ENCODE results near the gene CDC42EP2. TPM values are rescaled to one million over a fixed set of nuclear protein-coding genes. Genes with fewer than 3 reads are reported as not detected.
"Not testable (repeated sequence)": the region's sequence is repeated elsewhere in the genome, so short reads cannot be mapped to it uniquely, and the experiment has no call there.

The CDC42EP2 gene
- total RNA-seq, 1 experiment from 2014 or later, result 11.9 TPM

GRCh38 chr11:65330544-65330943, 15.9 kb downstream of the CDC42EP2 start:
- no peak for TF ChIP-seq CTCF (conservative IDR thresholded peaks at IDR 0.05)
- Histone ChIP-seq H4K20me1 (ENCODE audit: control insufficient read depth, insufficient read depth, insufficient read length) (no peaks in the 10 kb centered on the region), H2BK5ac (ENCODE audit: insufficient read length, low read length) (no peak overlapping the region), H3K9me3 (ENCODE audit: control insufficient read depth, low read depth, low read length) (no peaks in the 10 kb centered on the region), H2BK120ac (ENCODE audit: low read depth, low read length, poor library complexity, severe bottlenecking) (no peak overlapping the region), H3K4me1 (ENCODE audit: insufficient read depth, low read length) (0 out of 2 replicates have a peak, but pooled peaks cover 2% of the 10 kb centered on the region), H3K18ac (ENCODE audit: insufficient read length, low read depth, low read length) (no peak overlapping the region), H4K8ac (replicated peaks; ENCODE audit: insufficient read length, low read depth, low read length) (no peak overlapping the region), H2BK12ac (ENCODE audit: insufficient read length, low read depth, low read length) (no peak overlapping the region), H3K79me2 (ENCODE audit: insufficient read depth, low read length) (peaks cover 12% of the 10 kb centered on the region; the same call in 1 of the 2 replicates), H3K27ac (ENCODE audit: insufficient read length, low read depth, low read length) (no peak overlapping the region), H3K4me2 (ENCODE audit: insufficient read depth, insufficient read length, low read length) (no peak overlapping the region), H2AFZ (ENCODE audit: low read length) (no peak overlapping the region), H2BK15ac (ENCODE audit: low read depth, low read length) (no peak overlapping the region), H3K56ac (ENCODE audit: insufficient read length, low read depth, low read length) (no peak overlapping the region), H3K23me2 (ENCODE audit: insufficient read length, low read depth, low read length, poor library complexity, severe bottlenecking) (peaks cover 4% of the 10 kb centered on the region), H3K9ac (ENCODE audit: extremely low read depth, insufficient read length, low read length) (no peak overlapping the region), H3K23ac (ENCODE audit: insufficient read length, low read depth, low read length) (no peak overlapping the region), H3K14ac (ENCODE audit: insufficient read depth, low read length) (no peak overlapping the region), H3K79me1 (ENCODE audit: insufficient read depth, low read depth, low read length, poor library complexity, severe bottlenecking) (no peaks in the 10 kb centered on the region), H3K27me3 (ENCODE audit: insufficient read depth, low read length) (no peaks in the 10 kb centered on the region), H2BK20ac (ENCODE audit: low read depth, low read length, poor library complexity, severe bottlenecking) (no peak overlapping the region), H3K4ac (ENCODE audit: low read depth, low read length) (no peak overlapping the region), H3T11ph (ENCODE audit: low read length) (no peak overlapping the region), H4K5ac (ENCODE audit: insufficient read length, low read depth, low read length) (no peak overlapping the region), H2AK5ac (ENCODE audit: insufficient read length, low read length) (no peak overlapping the region), H4K91ac (ENCODE audit: insufficient read length, low read depth, low read length) (no peak overlapping the region)
- no peaks in the 10 kb centered on the region; a peak in 1 of 5 replicates for H3K9me3 Mint-ChIP-seq
- peaks cover 0 to 2% (median 2%) of the 10 kb centered on the region in 3 experiments; a peak in 1 of 7 replicates for H3K36me3 Mint-ChIP-seq (ENCODE audit: insufficient read depth in 1 of 3, low read depth in 3 of 3)
- H3K27me3 Mint-ChIP-seq (ENCODE audit: low read depth), result peaks cover 4% of the 10 kb centered on the region
- peaks cover 18 to 20% of the 10 kb centered on the region in 2 experiments for H3K4me1 Mint-ChIP-seq
- no peak overlapping the region for H3K27ac Mint-ChIP-seq
- no peak for DNase-seq
- no CpG with 5 or more reads among the region's 7 CpGs for WGBS (ENCODE audit: extremely low coverage, insufficient read length, low lambda C conversion rate)
- no peak overlapping the region for H3K4me3 Mint-ChIP-seq

- H3K27ac Mint-ChIP-seq; H4K5ac ChIP-seq (ENCODE audit: insufficient read length, low read depth, low read length); H3K9me3 Mint-ChIP-seq; DNase-seq; H3K56ac ChIP-seq (ENCODE audit: insufficient read length, low read depth, low read length); H2AK5ac ChIP-seq (ENCODE audit: insufficient read length, low read length); H2BK20ac ChIP-seq (ENCODE audit: low read depth, low read length, poor library complexity, severe bottlenecking); H3K4me2 ChIP-seq (ENCODE audit: insufficient read depth, insufficient read length, low read length); H3K27me3 Mint-ChIP-seq (ENCODE audit: low read depth); H3K27me3 ChIP-seq (ENCODE audit: insufficient read depth, low read length); H3K4me3 Mint-ChIP-seq; H4K8ac ChIP-seq (replicated peaks; ENCODE audit: insufficient read length, low read depth, low read length); H3K9me3 ChIP-seq (ENCODE audit: control insufficient read depth, low read depth, low read length); H3K18ac ChIP-seq (ENCODE audit: insufficient read length, low read depth, low read length); H3K14ac ChIP-seq (ENCODE audit: insufficient read depth, low read length); H3K23me2 ChIP-seq (ENCODE audit: insufficient read length, low read depth, low read length, poor library complexity, severe bottlenecking); H3K4me1 ChIP-seq (ENCODE audit: insufficient read depth, low read length); H4K91ac ChIP-seq (ENCODE audit: insufficient read length, low read depth, low read length); H2BK15ac ChIP-seq (ENCODE audit: low read depth, low read length); H3K79me1 ChIP-seq (ENCODE audit: insufficient read depth, low read depth, low read length, poor library complexity, severe bottlenecking); H3K36me3 Mint-ChIP-seq (ENCODE audit: insufficient read depth in 1 of 3, low read depth in 3 of 3); H3K23ac ChIP-seq (ENCODE audit: insufficient read length, low read depth, low read length); H3K27ac ChIP-seq (ENCODE audit: insufficient read length, low read depth, low read length); H2BK120ac ChIP-seq (ENCODE audit: low read depth, low read length, poor library complexity, severe bottlenecking); H3T11ph ChIP-seq (ENCODE audit: low read length); H3K4ac ChIP-seq (ENCODE audit: low read depth, low read length); H2BK12ac ChIP-seq (ENCODE audit: insufficient read length, low read depth, low read length); H2BK5ac ChIP-seq (ENCODE audit: insufficient read length, low read length); H2AFZ ChIP-seq (ENCODE audit: low read length); H4K20me1 ChIP-seq (ENCODE audit: control insufficient read depth, insufficient read depth, insufficient read length); H3K9ac ChIP-seq (ENCODE audit: extremely low read depth, insufficient read length, low read length): not testable (repeated sequence)
- H3K4me1 Mint-ChIP-seq, result peaks cover 19 to 21% of the 10 kb centered on the region in 2 experiments
- no CpG with 5 or more reads among the region's 9 CpGs for WGBS (ENCODE audit: extremely low coverage, insufficient read length, low lambda C conversion rate)
- peaks cover 16% of the 10 kb centered on the region; the same call in 1 of the 2 replicates for H3K79me2 ChIP-seq (ENCODE audit: insufficient read depth, low read length)
These were observed 17.9 kb downstream of the CDC42EP2 start for GRCh38 chr11:65332591-65332990.

Data from H9 (cell line).